ENCODE data around the gene CDC26.

- TF ChIP-seq CTCF (IDR thresholded peaks at IDR 0.05 in 4 of 5, conservative IDR thresholded peaks at IDR 0.05 in 1 of 5) (no peak), POLR2A (IDR thresholded peaks at IDR 0.05) (no peak)
Observed at GRCh38 chr9:113269355-113269754, 6.0 kb downstream of the CDC26 start.
